H9 (cell line): Measurements from ENCODE around the gene GMPR2. TPM values are rescaled to one million over a fixed set of nuclear protein-coding genes. Genes with fewer than 3 reads are reported as not detected.

Source experiments
- DNase-seq: peaks from one replicate; pipeline ENCODE4 v3.0.0-alpha.2; 2017
- H2AFZ ChIP-seq: one replicate; pipeline ENCODE4 v1.6.1; 2013; ENCODE audit warnings: mild to moderate bottlenecking, low read length, control low read depth, moderate library complexity
- H2AK5ac ChIP-seq: 2 replicates; pipeline ENCODE4 v1.6.1; 2013; ENCODE audit warnings: low read length, control low read depth, mixed read lengths; ENCODE audit not compliant: insufficient read length
- H2BK120ac ChIP-seq: one replicate; pipeline ENCODE4 v1.6.1; 2013; ENCODE audit warnings: low read depth, mild to moderate bottlenecking, low read length, control low read depth, inconsistent platforms; ENCODE audit not compliant: poor library complexity, severe bottlenecking
- H2BK12ac ChIP-seq: 2 replicates; pipeline ENCODE4 v1.6.1; 2013; ENCODE audit warnings: low read length, control low read depth, mixed read lengths, low read depth; ENCODE audit not compliant: insufficient read length
- H2BK15ac ChIP-seq: 2 replicates; pipeline ENCODE4 v1.6.1; 2013; ENCODE audit warnings: low read depth, low read length, control low read depth
- H2BK20ac ChIP-seq: one replicate; pipeline ENCODE4 v1.6.1; 2013; ENCODE audit warnings: low read depth, mild to moderate bottlenecking, low read length, control low read depth, inconsistent platforms; ENCODE audit not compliant: poor library complexity, severe bottlenecking
- H2BK5ac ChIP-seq: 2 replicates; pipeline ENCODE4 v1.6.1; 2013; ENCODE audit warnings: low read length, control low read depth, mixed read lengths; ENCODE audit not compliant: insufficient read length
- H3K14ac ChIP-seq: 2 replicates; pipeline ENCODE4 v1.6.1; 2013; ENCODE audit warnings: low read length, control low read depth; ENCODE audit not compliant: insufficient read depth
- H3K18ac ChIP-seq: 2 replicates; pipeline ENCODE4 v1.6.1; 2013; ENCODE audit warnings: low read depth, mild to moderate bottlenecking, mixed read lengths, low read length, control low read depth; ENCODE audit not compliant: insufficient read length
- H3K23ac ChIP-seq: 2 replicates; pipeline ENCODE4 v1.6.1; 2013; ENCODE audit warnings: low read length, control low read depth, mixed read lengths, low read depth; ENCODE audit not compliant: insufficient read length
- H3K23me2 ChIP-seq: 2 replicates; pipeline ENCODE4 v1.6.1; 2013; ENCODE audit warnings: low read depth, mild to moderate bottlenecking, mixed read lengths, low read length, control low read depth; ENCODE audit not compliant: insufficient read length, poor library complexity, severe bottlenecking
- H3K27ac ChIP-seq: 2 replicates; pipeline ENCODE4 v1.5.1; 2013; ENCODE audit warnings: low read length, control low read depth, mixed read lengths, low read depth; ENCODE audit not compliant: insufficient read length
- H3K27me3 ChIP-seq: 2 replicates; pipeline ENCODE4 v1.6.1; 2013; ENCODE audit warnings: low read length, control low read depth, inconsistent platforms; ENCODE audit not compliant: insufficient read depth
- H3K4ac ChIP-seq: 2 replicates; pipeline ENCODE4 v1.6.1; 2013; ENCODE audit warnings: low read depth, mild to moderate bottlenecking, control low read depth, inconsistent platforms, low read length, moderate library complexity
- H3K4me1 ChIP-seq: 2 replicates; pipeline ENCODE4 v1.6.1; 2013; ENCODE audit warnings: low read length, control low read depth, inconsistent platforms; ENCODE audit not compliant: insufficient read depth
- H3K4me2 ChIP-seq: 2 replicates; pipeline ENCODE4 v1.6.1; 2013; ENCODE audit warnings: low read length, control low read depth, mixed read lengths; ENCODE audit not compliant: insufficient read length, insufficient read depth
- H3K56ac ChIP-seq: 2 replicates; pipeline ENCODE4 v1.6.1; 2013; ENCODE audit warnings: low read depth, mild to moderate bottlenecking, mixed read lengths, low read length, control low read depth; ENCODE audit not compliant: insufficient read length
- H3K79me1 ChIP-seq: 2 replicates; pipeline ENCODE4 v1.6.1; 2013; ENCODE audit warnings: low read depth, mild to moderate bottlenecking, moderate library complexity, low read length, control low read depth, inconsistent platforms; ENCODE audit not compliant: insufficient read depth, poor library complexity, severe bottlenecking
- H3K79me2 ChIP-seq: 2 replicates; pipeline ENCODE4 v1.6.1; 2013; ENCODE audit warnings: low read length, control low read depth, inconsistent platforms; ENCODE audit not compliant: insufficient read depth
- H3K9ac ChIP-seq: 2 replicates; pipeline ENCODE4 v1.6.1; 2013; ENCODE audit warnings: low read length, control low read depth, mixed read lengths; ENCODE audit not compliant: insufficient read length; ENCODE audit errors: extremely low read depth
- H3K9me3 ChIP-seq: one replicate; pipeline ENCODE4 v1.6.1; 2013; ENCODE audit warnings: low read depth, low read length, inconsistent platforms; ENCODE audit not compliant: control insufficient read depth
- H3T11ph ChIP-seq: one replicate; pipeline ENCODE4 v1.6.1; 2013; ENCODE audit warnings: mild to moderate bottlenecking, low read length, control low read depth, inconsistent platforms
- H4K20me1 ChIP-seq: one replicate; pipeline ENCODE4 v1.6.1; 2013; ENCODE audit not compliant: control insufficient read depth, insufficient read length, insufficient read depth
- H4K5ac ChIP-seq: 2 replicates; pipeline ENCODE4 v1.6.1; 2013; ENCODE audit warnings: low read depth, mild to moderate bottlenecking, mixed read lengths, low read length, control low read depth; ENCODE audit not compliant: insufficient read length
- H4K8ac ChIP-seq: replicated peaks from 2 replicates; pipeline ENCODE4 v1.6.1; 2013; ENCODE audit warnings: low read length, control low read depth, mixed read lengths, low read depth; ENCODE audit not compliant: insufficient read length
- H4K91ac ChIP-seq: 2 replicates; pipeline ENCODE4 v1.6.1; 2013; ENCODE audit warnings: low read depth, mild to moderate bottlenecking, moderate library complexity, mixed read lengths, low read length, control low read depth; ENCODE audit not compliant: insufficient read length
- H3K27ac Mint-ChIP-seq, 3 experiments: 2 replicates in 2 of 3; 3 replicates in 1 of 3; pipeline ENCODE4 v1.8.0; 2020 to 2021; ENCODE audit warnings: mixed read lengths in 3 of 3, mild to moderate bottlenecking in 1 of 3, moderate library complexity in 1 of 3
- H3K27me3 Mint-ChIP-seq: 2 replicates; pipeline ENCODE4 v1.8.0; 2021; ENCODE audit warnings: low read depth, mild to moderate bottlenecking, moderate library complexity, mixed read lengths
- H3K36me3 Mint-ChIP-seq, 3 experiments: 2 replicates in 2 of 3; 3 replicates in 1 of 3; pipeline ENCODE4 v1.8.0; 2020 to 2021; ENCODE audit warnings: low read depth in 3 of 3, mixed read lengths in 3 of 3; ENCODE audit not compliant: insufficient read depth in 1 of 3
- H3K4me1 Mint-ChIP-seq, 2 experiments: 2 replicates each; pipeline ENCODE4 v1.8.0; 2020; ENCODE audit warnings: mixed read lengths in 2 of 2
- H3K4me3 Mint-ChIP-seq, 2 experiments: 2 replicates in 1 of 2; 3 replicates in 1 of 2; pipeline ENCODE4 v1.8.0; 2020 to 2021; ENCODE audit warnings: mild to moderate bottlenecking in 2 of 2, mixed read lengths in 2 of 2, moderate library complexity in 1 of 2
- H3K9me3 Mint-ChIP-seq, 2 experiments: 2 replicates in 1 of 2; 3 replicates in 1 of 2; pipeline ENCODE4 v1.8.0; 2020; ENCODE audit warnings: mild to moderate bottlenecking in 2 of 2, mixed read lengths in 2 of 2, moderate library complexity in 1 of 2
- whole genome bisulfite sequencing: extraction: QIAGEN DNeasy Blood & Tissue Kit; methylation state at CpG from one replicate; pipeline ENCODE4 v1.1.7; 2013; ENCODE audit warnings: missing lambda C conversion rate, low lambda C conversion rate, mixed read lengths; ENCODE audit not compliant: insufficient read length; ENCODE audit errors: extremely low coverage; 5-methylcytosine and 5-hydroxymethylcytosine counted together
- total RNA-seq: library from RNA; stranded (reverse); gene quantifications from 2 replicates; pipeline ENCODE4 v1.2.1, GENCODE V29; 2021
- TF ChIP-seq, protein P1 (sequence below): fragments of 200-600 bp; sonication (generic); conservative IDR thresholded peaks from 3 replicates; pipeline ENCODE4 v1.8.0; 2021; ENCODE audit warnings: antibody characterized with exemption, mild to moderate bottlenecking

The GMPR2 gene
- total RNA-seq, 1 experiment from 2014 or later: 84.7 TPM

DNA sequence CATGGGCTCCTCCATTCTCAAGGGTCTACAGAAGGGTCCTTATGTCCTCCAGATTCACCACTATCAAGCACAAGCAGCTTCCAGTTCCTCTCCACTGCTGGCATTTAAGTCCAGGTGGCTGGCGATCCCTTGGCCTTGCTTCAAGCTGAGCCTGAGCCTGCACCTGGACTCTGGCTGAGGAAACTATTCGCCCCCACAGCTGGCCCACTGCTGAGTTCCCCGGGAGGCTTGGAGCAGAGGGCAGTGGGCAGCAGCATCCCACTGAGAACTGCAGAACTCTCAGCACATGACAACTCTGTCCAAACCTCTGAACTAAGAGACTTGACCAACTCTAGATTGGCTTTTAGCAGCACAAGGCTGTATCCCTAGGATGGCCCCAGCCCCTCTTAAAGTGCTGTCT, 50.0 kb downstream of the GMPR2 start:
- no peak overlapping the region for H3T11ph ChIP-seq
- TF ChIP-seq, protein P1, sequence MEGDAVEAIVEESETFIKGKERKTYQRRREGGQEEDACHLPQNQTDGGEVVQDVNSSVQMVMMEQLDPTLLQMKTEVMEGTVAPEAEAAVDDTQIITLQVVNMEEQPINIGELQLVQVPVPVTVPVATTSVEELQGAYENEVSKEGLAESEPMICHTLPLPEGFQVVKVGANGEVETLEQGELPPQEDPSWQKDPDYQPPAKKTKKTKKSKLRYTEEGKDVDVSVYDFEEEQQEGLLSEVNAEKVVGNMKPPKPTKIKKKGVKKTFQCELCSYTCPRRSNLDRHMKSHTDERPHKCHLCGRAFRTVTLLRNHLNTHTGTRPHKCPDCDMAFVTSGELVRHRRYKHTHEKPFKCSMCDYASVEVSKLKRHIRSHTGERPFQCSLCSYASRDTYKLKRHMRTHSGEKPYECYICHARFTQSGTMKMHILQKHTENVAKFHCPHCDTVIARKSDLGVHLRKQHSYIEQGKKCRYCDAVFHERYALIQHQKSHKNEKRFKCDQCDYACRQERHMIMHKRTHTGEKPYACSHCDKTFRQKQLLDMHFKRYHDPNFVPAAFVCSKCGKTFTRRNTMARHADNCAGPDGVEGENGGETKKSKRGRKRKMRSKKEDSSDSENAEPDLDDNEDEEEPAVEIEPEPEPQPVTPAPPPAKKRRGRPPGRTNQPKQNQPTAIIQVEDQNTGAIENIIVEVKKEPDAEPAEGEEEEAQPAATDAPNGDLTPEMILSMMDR: no peak
- H3K23me2 ChIP-seq: no peaks in the 10 kb centered on the region
- H3K18ac ChIP-seq: no peak overlapping the region
- no peak overlapping the region for H2BK12ac ChIP-seq
- H3K27ac ChIP-seq: no peak overlapping the region
- H3K9me3 Mint-ChIP-seq: no peaks in the 10 kb centered on the region
- no peak overlapping the region for H4K8ac ChIP-seq
- H3K4ac ChIP-seq: no peak overlapping the region
- H4K5ac ChIP-seq: no peak overlapping the region
- no peaks in the 10 kb centered on the region for H3K9me3 ChIP-seq
- H2AK5ac ChIP-seq: no peak overlapping the region
- no peak overlapping the region for H3K14ac ChIP-seq
- H3K27ac Mint-ChIP-seq: peak overlapping the region in 2 of 3 experiments; percentile 50 to 82; a peak in 1 of 7 replicates
- H2AFZ ChIP-seq: no peak overlapping the region
- H3K79me1 ChIP-seq: no peaks in the 10 kb centered on the region
- H3K9ac ChIP-seq: no peak overlapping the region
- DNase-seq: no peak
- H2BK5ac ChIP-seq: no peak overlapping the region
- no peak overlapping the region for H3K56ac ChIP-seq
- H2BK15ac ChIP-seq: no peak overlapping the region
- H3K4me1 Mint-ChIP-seq: peaks cover 2% of the 10 kb centered on the region in 2 experiments; a peak in 1 of 4 replicates
- H4K91ac ChIP-seq: no peak overlapping the region
- H2BK20ac ChIP-seq: no peak overlapping the region
- WGBS: no CpG with 5 or more reads among the region's 3 CpGs
- H2BK120ac ChIP-seq: no peak overlapping the region
- H3K4me3 Mint-ChIP-seq: no peak overlapping the region
- no peaks in the 10 kb centered on the region for H3K79me2 ChIP-seq
- H3K27me3 ChIP-seq: no peaks in the 10 kb centered on the region
- no peaks in the 10 kb centered on the region for H4K20me1 ChIP-seq
- H3K36me3 Mint-ChIP-seq: no peaks in the 10 kb centered on the region
- H3K4me2 ChIP-seq: no peak overlapping the region
- H3K27me3 Mint-ChIP-seq: no peaks in the 10 kb centered on the region
- no peak overlapping the region for H3K23ac ChIP-seq
- H3K4me1 ChIP-seq: no peaks in the 10 kb centered on the region
